HG03571 (cell line): Measurements from ENCODE around the gene MYPN.
"Not testable (repeated sequence)": the region's sequence is repeated elsewhere in the genome, so short reads cannot be mapped to it uniquely, and the experiment has no call there.

Experiments used
- ATAC-seq: cut with Tn5 transposase; IDR thresholded peaks from one replicate; pipeline ENCODE4 v1.9.1; 2021; ENCODE audit not compliant: unreplicated experiment

Gene MYPN

DNA sequence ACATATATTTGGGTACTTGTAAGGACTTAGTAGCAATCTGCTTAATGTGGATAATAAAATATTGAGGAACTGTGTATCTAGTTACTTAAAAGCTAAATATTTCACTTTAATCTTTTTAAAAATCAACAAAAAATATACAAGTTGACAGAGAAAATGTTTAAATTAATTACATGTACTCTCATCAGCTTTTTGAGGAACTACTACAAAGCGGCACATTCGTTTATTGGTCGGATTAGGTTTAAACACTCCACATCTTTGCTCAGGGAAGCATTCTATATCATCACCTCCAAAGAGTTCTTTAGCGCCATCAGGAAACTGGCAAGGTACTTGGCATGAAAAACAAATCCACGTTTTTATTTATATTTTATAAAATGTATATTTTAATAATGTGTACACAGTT, 121.0 kb downstream of the MYPN start:
- no peak for ATAC-seq

DNA sequence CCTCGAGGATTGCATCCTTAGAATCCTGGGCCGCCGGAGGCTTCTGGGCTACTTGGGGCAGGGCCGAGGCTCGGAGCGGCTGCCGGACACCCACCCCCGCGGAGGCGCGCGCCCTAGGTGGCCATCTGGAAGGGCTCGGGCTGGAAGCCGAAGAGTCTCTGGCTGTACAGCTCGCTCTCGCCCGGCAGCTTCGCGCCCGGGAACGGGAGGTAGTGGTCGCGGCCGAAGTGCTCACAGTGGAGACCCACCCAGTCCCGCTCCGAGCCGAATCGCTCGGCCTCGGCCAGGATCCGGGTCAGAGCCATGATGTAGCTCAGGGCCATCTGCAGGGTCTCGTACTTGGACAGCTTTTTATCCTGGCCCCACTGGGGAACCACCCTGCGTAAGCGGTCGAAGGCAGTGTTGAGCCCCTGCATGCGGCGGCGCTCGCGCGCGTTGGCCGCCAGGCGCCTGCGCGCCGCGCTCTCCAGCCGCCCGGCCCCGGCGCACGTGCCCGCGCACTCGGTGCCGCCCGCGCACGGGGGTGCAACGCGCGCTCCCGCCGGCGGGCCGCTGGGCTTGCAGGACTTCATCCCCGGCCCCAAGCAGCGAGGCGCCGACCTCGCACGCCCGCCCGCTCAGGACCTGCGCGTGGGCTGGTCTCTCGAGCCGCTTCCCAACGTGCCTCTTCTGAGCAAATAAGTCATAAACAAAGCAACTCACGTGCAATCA, 122.0 kb downstream of the MYPN start:
- peak; percentile 78 for ATAC-seq

DNA sequence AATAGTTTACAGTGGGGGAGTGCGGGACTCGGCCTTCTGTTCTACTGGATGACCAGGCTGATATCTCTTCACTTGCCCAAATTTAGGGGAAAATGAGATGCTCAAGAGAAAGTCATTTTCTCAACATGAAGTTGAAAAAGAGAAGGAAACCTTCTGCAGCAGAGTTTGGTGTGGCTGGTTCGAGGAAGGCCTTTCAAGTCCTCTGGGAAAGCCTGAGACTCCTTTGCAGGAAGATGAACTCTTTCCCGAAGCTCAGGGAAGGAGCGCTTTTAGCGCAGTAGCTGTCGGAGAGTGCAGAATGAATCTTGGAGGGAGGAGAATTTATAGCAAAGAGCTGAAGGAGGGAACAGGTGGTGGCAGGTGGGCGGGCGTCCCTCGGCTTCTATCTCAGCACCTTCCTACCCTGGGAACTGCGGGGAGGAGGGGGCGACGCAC, 122.5 kb downstream of the MYPN start, which contains the start of gene ATOH7:
Gene ATOH7, minus strand, starts transcription at position 297 of the 435 bp plus-strand sequence. CDS start 436 bp downstream, outside the sequence.
- ATAC-seq = no peak

DNA sequence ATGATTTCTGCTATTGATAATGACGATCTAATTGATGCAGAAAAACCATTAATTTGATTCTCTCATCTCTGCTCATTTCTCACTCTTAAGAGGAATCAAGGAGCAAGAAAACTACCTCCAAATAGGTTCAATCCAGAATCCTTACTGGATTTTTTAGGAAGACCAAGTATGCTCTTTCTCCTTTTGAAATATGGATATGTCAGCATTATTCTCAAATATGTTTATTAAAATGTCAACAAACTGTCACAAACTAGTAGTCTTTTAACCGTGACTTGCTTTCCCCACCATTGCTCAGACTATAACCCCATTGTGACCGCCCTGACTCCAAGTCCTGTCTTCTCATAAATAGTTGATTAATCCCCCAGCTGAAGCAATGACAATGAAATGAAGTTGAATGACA, 123.8 kb downstream of the MYPN start:
- no peak for ATAC-seq

DNA sequence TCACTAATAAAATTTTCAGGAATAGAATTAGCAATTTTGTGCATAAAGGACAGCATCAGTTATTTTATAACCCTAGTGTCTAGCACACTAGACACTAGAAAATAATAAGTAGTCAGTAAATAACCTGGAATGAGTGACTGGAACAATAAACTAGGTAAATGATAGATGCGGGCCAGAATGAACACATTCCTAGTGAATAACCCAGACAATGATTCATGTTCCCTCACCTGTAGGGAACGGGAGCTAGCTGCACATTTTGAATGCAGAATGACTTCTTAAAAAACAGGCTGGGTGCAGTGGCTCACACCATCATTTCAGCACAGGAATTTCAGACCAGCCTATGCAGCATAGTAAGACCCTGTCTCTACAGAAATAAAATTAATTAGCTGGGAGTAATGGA, 125.8 kb downstream of the MYPN start:
- ATAC-seq = no peak

DNA sequence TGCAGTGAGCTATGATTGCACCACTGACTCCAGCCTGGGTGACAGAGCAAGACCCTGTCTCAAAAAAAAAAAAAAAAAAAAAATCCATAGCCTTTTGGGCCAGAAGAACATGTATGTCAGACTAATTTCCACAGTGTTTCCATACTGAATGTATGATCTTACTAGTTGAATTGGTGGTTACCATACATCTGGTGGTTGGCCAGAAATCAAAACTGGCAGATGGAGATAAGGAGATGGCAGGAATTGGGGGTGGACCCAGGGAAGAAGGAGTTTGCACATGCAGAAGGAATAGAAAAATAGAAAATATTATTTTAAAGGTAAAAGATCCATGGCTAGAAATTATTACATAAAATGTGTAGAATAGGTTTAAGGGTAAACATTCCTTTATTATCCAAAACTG, 126.3 kb downstream of the MYPN start:
- ATAC-seq = no peak

DNA sequence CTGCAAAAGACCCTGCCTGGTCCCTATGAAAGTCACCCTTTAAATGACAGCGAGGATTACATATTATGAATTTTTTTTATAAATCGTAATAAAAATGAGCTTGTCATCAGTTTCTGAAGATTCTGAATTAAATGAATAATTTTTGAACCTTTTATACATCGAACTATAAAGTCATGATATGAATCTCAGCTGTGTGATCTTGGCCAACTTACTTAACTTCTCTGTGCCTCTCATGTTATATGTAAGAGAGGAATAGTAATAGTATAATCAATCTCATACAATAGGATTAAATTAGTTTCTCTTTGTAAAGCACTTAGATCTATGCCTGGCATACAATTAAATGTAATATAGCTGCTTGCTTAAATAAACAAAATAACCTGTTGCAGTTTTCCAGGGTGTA, 127.9 kb downstream of the MYPN start:
- ATAC-seq = no peak

DNA sequence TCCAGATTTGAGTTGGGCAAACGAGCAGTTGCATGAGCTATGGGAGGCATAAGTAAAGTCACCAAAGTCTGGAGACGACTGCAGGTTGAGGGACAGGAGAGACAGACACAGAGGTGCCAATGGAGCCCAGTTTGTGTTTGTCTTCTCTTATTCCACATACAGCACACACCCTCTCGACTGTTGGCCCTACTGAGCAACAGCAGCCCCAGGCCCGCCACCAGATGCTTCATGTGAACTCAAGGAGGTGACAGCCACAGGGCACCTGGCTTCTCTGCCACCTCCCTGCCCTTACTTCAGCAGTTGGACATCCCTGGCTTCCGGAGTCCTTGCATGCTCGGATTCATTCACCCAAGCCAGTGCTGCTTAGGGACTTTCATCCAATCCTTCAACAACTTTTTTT, 129.1 kb downstream of the MYPN start:
- ATAC-seq = no peak

DNA sequence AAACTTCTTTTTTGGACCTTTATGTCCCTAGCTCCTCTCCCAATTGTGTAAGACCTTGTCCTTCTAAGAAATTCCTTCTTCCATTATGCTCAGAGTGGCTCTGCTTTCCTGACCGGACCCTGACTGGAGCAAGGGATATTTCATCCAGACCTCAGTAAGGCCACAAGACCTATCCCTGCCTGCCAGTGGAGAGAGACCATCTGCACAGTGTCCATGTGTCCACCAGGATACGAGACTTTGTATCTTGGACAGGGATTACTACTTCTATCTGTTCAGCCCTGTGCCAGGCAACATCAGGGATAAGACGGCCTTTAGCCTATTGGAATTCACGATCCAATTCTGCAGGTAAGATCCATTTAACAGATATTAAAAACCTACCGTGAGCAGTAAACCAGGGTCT, 129.8 kb downstream of the MYPN start:
- no peak for ATAC-seq

DNA sequence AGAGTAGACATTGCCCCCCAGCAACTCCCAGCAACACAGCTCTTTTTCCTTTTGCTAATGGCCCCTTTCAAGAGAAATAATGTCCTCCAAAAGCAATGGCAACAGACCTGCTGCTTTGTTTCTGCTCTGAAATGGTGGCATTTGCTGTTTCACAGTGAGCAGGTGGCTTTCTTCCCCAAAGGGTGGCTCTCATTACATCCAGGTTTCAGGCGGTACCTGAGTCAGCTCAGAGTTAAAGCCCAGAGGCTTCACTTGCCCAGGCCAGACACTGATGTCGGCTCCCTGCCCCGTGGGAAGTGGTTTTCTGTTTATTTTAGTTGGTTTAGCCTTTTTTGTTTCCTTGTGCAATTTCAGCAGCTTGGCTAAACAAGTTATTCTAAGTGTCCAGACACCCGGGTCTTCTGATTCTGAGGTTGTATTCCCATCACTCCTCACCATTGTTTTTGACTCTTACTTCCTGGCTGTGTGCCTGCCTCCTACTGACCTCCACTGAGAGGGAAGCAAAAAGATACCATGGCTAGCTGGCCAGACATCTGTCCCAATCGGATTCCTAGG, 130.4 kb downstream of the MYPN start:
- ATAC-seq = no peak

DNA sequence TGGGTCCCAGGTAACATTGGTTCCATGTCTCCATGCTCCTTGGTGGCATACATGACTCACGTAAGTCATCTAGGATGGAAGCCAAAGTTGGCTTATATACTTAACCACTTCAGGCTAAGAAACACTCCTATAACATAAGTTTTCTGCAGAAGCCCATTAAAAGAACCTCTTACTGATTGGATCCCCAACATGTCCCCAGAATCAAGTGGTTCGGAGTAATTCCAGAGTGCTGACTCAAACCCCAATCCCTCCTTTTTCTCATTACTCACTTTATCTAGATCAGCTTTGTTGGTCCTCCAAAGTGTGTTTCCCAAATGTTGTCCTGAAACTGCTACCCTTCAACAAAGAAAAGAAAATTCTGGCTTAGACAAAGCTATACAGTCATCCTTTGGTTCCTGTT, 132.8 kb downstream of the MYPN start:
- no peak for ATAC-seq

DNA sequence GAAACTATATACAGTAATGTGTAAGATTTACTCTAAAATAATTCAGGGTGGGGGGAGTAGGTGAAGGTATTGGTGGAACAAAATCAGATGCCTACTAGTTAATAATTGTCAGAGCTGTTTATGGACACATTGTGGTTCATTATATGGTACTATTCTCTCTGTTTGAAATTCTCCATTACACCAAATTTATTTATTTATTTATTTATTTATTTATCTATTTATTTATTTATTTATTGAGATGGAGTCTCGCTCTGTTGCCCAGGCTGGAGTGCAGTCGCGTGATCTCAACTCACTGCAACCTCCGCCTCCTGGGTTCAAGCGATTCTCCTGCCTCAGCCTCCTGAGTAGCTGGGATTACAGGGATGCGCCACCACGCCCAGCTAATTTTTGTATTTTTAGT, 137.1 kb downstream of the MYPN start:
- ATAC-seq = not testable (repeated sequence)

DNA sequence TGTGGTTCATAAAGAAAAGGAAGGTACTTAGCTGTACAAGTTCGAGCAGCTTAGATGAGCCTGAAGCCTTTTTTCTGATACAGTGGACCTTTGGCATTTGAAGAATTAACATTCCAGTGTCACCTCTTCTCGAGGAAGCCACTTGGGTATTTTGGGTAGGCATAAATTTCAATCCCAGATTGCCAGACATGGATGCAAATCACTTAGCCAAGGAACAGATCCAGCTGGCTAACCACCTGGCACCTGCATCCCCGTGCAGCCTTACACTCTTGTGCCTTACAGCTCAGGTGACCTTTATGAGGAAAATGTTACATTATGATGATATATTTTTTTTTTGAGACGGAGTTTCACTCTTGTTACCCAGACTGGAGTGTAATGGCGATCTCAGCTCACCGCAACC, 138.6 kb downstream of the MYPN start:
- ATAC-seq = no peak

DNA sequence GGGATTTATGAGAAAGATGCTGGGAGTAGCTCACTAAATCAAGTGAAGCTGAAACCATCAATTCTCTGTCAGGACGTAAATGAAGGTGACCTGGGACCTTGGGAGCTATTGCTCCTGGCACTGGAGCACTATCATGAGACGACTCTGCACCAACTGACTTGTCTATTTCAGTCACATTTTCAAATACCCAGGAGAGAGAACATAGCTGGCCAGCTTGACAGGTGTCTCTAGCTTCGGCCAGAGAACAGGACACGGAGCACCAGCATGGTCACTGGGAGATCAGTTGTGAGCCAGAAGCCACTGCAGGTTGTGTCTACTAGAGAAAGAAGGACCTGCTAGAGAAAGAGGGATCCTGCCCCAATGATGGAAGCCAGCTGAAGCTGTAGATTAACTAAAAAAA, 140.0 kb downstream of the MYPN start:
- no peak for ATAC-seq

DNA sequence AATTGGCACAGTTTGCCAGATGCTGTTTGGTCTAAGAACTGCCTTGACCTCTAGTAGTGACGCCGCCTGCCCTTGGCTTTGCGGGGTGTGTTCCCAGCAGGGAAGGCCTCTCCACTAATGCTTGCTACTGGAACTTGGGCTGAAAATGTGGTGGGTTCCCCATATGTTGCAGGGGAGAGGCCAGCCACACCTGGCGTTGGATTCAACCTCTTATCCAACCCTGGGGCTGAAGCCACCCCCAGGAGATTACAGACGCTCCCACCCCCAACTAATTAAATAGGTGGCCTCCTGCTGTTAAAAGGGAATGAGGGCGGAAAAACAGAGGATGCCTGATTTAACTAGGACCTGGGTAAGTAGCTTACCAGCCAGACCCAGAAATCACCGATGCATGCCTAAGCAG, 141.9 kb downstream of the MYPN start:
- no peak for ATAC-seq

DNA sequence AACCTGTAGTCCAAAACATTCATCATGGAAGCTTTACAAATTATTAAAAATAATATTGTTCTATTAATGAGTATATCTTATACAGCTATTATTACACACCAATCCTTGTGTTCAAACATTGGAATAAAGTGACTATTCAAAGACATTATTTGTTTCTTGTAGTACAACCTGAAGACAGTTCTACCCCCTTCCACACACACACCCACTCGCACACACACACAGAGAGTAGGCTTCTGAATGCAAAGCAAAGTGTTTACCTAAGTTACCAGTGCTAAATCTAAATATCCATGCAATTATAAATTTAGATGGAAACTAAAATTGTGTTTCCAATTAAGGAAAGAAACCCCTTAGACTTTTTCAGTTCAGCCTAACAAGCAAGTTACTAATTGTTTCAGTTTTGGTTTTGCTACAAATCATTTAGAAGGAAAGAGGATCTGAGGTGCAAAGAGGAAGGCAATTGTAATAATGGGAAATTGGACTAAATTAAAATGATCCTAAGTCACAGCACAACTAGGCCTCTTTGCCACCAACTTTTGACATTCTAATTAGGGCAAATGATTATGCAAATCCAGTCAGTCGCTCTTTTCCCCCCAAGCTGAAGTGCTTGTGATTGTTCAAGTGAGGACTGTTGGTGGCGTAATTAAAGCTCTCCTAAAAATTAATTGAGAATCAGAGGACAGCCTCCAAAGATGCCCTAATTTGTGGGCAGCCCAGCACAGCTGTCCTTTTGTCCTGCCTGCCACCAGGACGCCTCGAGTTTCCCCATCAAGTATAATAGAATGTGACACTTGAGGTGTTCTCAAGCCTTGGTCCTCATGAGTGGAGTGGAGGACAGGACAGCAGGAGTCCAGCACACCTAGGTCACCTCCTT, 142.6 kb downstream of the MYPN start:
- ATAC-seq = no peak

DNA sequence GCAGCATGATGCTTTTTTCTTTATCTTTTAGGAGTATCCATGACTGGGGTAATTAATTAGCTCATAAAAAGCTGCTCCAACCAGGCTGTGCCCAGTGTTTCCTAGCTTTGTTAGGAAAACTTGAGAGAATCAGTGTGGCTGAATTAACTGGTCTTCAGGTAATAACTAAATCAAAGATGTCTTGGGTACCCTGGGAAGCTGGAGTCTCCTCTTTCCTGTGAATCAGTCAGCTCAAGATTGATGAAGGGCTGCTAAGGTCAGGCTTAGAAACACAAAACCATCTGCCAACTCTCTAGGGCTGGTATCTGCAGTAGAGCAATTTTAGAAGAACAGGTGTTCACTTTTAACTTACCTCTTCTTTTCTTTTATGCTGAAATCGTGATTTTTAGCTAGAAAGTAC, 144.1 kb downstream of the MYPN start:
- no peak for ATAC-seq

DNA sequence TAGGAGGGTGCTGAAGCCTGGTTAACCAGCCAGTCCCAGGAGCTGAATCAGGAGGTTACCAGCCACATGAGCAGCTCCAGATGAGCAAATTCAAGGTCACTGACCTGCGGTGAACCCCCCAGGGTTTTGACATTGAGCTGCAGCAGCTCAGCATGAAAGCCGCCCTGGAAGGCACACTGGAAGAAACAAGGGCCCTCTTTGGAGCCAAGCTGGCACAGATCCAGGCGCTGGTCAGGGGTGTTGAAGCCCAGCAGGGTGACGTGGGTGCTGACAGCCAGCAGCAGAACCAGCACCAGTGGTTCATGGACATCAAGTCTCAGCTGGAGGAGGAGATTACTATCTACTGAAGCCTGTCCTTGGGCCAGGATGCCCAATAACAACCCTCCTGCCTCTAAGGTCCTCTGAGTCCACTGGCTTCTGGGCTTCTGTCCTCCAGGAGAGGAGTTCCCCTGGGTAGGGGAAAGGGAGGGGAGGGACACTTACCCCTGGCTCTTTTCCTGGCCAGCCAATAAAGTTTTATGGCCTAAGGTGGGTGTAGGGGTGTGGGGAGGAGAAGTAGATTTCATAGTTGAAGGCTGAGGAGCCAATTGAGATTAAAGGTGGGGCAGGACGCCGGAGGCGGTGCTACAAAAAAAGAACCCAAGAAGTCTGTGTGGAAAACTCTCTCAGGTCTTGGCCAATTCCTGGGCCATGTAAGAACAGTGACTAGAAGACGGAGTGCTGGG, 152.0 kb downstream of the MYPN start:
- ATAC-seq = no peak
